Lower lobe of right lung (tissue), 2 donors: Measurements from ENCODE around the gene SMTNL1. TPM values are rescaled to one million over a fixed set of nuclear protein-coding genes. Genes with fewer than 3 reads are reported as not detected.

Experiments
- ATAC-seq, 2 donors: fragments of 200-7000 bp; cut with Tn5 transposase; one replicate each; pipeline ENCODE4 v1.9.1; 2020 to 2022; ENCODE audit warnings: mild to moderate bottlenecking in 2 of 2, moderate library complexity in 2 of 2
- DNase-seq: peaks from one replicate; pipeline ENCODE4 v3.0.0-alpha.2; 2020
- H3K27ac ChIP-seq: fragments of 200-600 bp; one replicate; pipeline ENCODE4 v1.8.0; 2022
- H3K27me3 ChIP-seq: fragments of 200-600 bp; one replicate; pipeline ENCODE4 v1.8.0; 2022; ENCODE audit warnings: low read depth
- H3K36me3 ChIP-seq: fragments of 200-600 bp; one replicate; pipeline ENCODE4 v1.8.0; 2022; ENCODE audit warnings: mild to moderate bottlenecking
- H3K4me1 ChIP-seq: fragments of 200-600 bp; one replicate; pipeline ENCODE4 v1.8.0; 2022
- H3K4me3 ChIP-seq: fragments of 200-600 bp; one replicate; pipeline ENCODE4 v1.8.0; 2022; ENCODE audit warnings: mild to moderate bottlenecking
- H3K9me3 ChIP-seq: fragments of 200-600 bp; one replicate; pipeline ENCODE4 v1.8.0; 2022
- CTCF ChIP-seq: fragments of 200-600 bp; IDR thresholded peaks from one replicate; pipeline ENCODE4 v1.8.0; 2022; ENCODE audit warnings: antibody characterized with exemption, mild to moderate bottlenecking
- intact Hi-C: fragments of 100-400 bp; cut with DNase I; formaldehyde crosslinking; loops from one replicate; pipeline ENCODE4 v1.11.0; 2022
- total RNA-seq: library from RNA; stranded (reverse); fragmentation: NEBNext Ultra II Directional; extraction: Animal tissue kit (Norgen Biotek cat#: 25700); gene quantifications from one replicate; pipeline ENCODE4 v1.2.1, GENCODE V29; 2021
- donor health status: DM: no; HTN: yes; CAD: no; lungs with severe emphysema.

Gene SMTNL1
- total RNA-seq, 1 donor from 2014 or later: not detected

GRCh38 chr11:57584341-57584740, 46.9 kb downstream of the SMTNL1 start:
- no peak for TF ChIP-seq CTCF
- DNase-seq (no peak), ATAC-seq (no peak)
- Histone ChIP-seq H3K27ac (no peak overlapping the region), H3K4me3 (no peak overlapping the region), H3K27me3 (no peaks in the 10 kb centered on the region), H3K36me3 (no peaks in the 10 kb centered on the region), H3K4me1 (no peaks in the 10 kb centered on the region), H3K9me3 (no peaks in the 10 kb centered on the region)
- intact Hi-C loops: no loop called here

GRCh38 chr11:57585301-57585700, 47.9 kb downstream of the SMTNL1 start:
- DNase-seq: no peak
- Histone ChIP-seq H3K4me1 (no peaks in the 10 kb centered on the region), H3K27me3 (no peaks in the 10 kb centered on the region), H3K9me3 (no peaks in the 10 kb centered on the region), H3K36me3 (no peaks in the 10 kb centered on the region), H3K4me3 (no peak overlapping the region), H3K27ac (no peak overlapping the region)
- ATAC-seq: no peak
- TF ChIP-seq CTCF: no peak
- intact Hi-C loops: no loop called here

GRCh38 chr11:57586711-57587245, 49.4 kb downstream of the SMTNL1 start:
- H3K4me1 ChIP-seq: no peaks in the 10 kb centered on the region
- no peak for DNase-seq
- H3K27me3 ChIP-seq: no peaks in the 10 kb centered on the region
- no peaks in the 10 kb centered on the region for H3K9me3 ChIP-seq
- ATAC-seq: no peak
- intact Hi-C loops: no loop called here
- no peaks in the 10 kb centered on the region for H3K36me3 ChIP-seq
- no peak overlapping the region for H3K27ac ChIP-seq
- no peak for TF ChIP-seq CTCF
- H3K4me3 ChIP-seq: no peak overlapping the region

GRCh38 chr11:57588046-57588710, 50.8 kb downstream of the SMTNL1 start:
- Histone ChIP-seq H3K36me3 (no peaks in the 10 kb centered on the region), H3K9me3 (no peaks in the 10 kb centered on the region), H3K27me3 (no peaks in the 10 kb centered on the region), H3K4me3 (no peak overlapping the region), H3K27ac (no peak overlapping the region), H3K4me1 (no peaks in the 10 kb centered on the region)
- TF ChIP-seq CTCF: no peak
- DNase-seq (no peak), ATAC-seq (peak; percentile 41 to 55)
- intact Hi-C loops: no loop called here

GRCh38 chr11:57596266-57596885, 59.0 kb downstream of the SMTNL1 start:
- Histone ChIP-seq H3K4me3 (peak overlapping the region; percentile 66), H3K9me3 (no peaks in the 10 kb centered on the region), H3K36me3 (peaks cover 4% of the 10 kb centered on the region), H3K27me3 (no peaks in the 10 kb centered on the region), H3K27ac (peak overlapping the region; percentile 86), H3K4me1 (peaks cover 27% of the 10 kb centered on the region)
- intact Hi-C loops: no loop called here
- no peak for TF ChIP-seq CTCF
- ATAC-seq (no peak), DNase-seq (no peak)
